PC-3 (cell line): Measurements from ENCODE around the gene KRTDAP. TPM values are rescaled to one million over a fixed set of nuclear protein-coding genes. Genes with fewer than 3 reads are reported as not detected.

Experiments
- ATAC-seq: fragments of 200-7000 bp; cut with Tn5 transposase; 2 replicates; pipeline ENCODE4 v1.9.1; 2020; ENCODE audit warnings: mild to moderate bottlenecking, moderate library complexity
- BruUV-seq: library from RNA; stranded (reverse); fragments of 400-500 nt; replicated peaks from 2 replicates; lab custom pipeline; 2021; lab: Mats Ljungman, UMichigan
- CTCF ChIA-PET: fragments of 300-600 bp; sonication (Branson Sonifier 250); formaldehyde crosslinking; loops from one replicate; lab custom pipeline; 2022; ENCODE audit warnings: antibody characterized with exemption; lab: Charles Lee
- POLR2A ChIA-PET: fragments of 300-600 bp; sonication (Branson Sonifier 250); formaldehyde crosslinking; loops from one replicate; lab custom pipeline; 2022; ENCODE audit warnings: antibody characterized with exemption; ENCODE audit not compliant: unreplicated experiment; lab: Charles Lee
- DNase-seq: peaks from one replicate; pipeline ENCODE4 v3.0.0-alpha.2; 2015
- H2AFZ ChIP-seq: fragments of 300-600 bp; sonication (generic); 2 replicates; pipeline ENCODE4 v1.6.0; 2016; ENCODE audit warnings: antibody characterized with exemption, low read length
- H3F3A ChIP-seq: fragments of 300-600 bp; sonication (generic); one replicate; pipeline ENCODE4 v1.6.0; 2017; ENCODE audit warnings: antibody characterized with exemption, low read length, control low read depth, mild to moderate bottlenecking; ENCODE audit not compliant: unreplicated experiment
- H3K27ac ChIP-seq: fragments of 300-600 bp; sonication (generic); 2 replicates; pipeline ENCODE4 v1.5.1; 2016; ENCODE audit warnings: mild to moderate bottlenecking, low read length
- H3K27me3 ChIP-seq: fragments of 300-600 bp; sonication (generic); 2 replicates; pipeline ENCODE4 v1.6.1; 2016; ENCODE audit warnings: low read length, mixed read lengths
- H3K36me3 ChIP-seq: fragments of 300-600 bp; sonication (generic); 2 replicates; pipeline ENCODE4 v1.6.1; 2016; ENCODE audit warnings: low read depth, mixed run types, low read length, mixed read lengths
- H3K4me1 ChIP-seq: fragments of 300-600 bp; sonication (generic); 2 replicates; pipeline ENCODE4 v1.5.1; 2016; ENCODE audit warnings: low read length; ENCODE audit not compliant: insufficient read depth
- H3K4me2 ChIP-seq: fragments of 300-600 bp; sonication (generic); 2 replicates; pipeline ENCODE4 v1.6.0; 2016; ENCODE audit warnings: low read length
- H3K4me3 ChIP-seq: fragments of 300-600 bp; sonication (generic); 2 replicates; pipeline ENCODE4 v1.5.1; 2016; ENCODE audit warnings: mild to moderate bottlenecking, low read length, mixed read lengths
- H3K79me2 ChIP-seq: fragments of 300-600 bp; sonication (generic); 2 replicates; pipeline ENCODE4 v1.6.1; 2017; ENCODE audit warnings: low read length, mixed read lengths
- H3K9ac ChIP-seq: fragments of 300-600 bp; sonication (generic); 2 replicates; pipeline ENCODE4 v1.6.0; 2016; ENCODE audit warnings: mild to moderate bottlenecking, low read length
- H3K9me2 ChIP-seq: fragments of 300-600 bp; sonication (generic); replicated peaks from 2 replicates; pipeline ENCODE4 v1.6.1; 2016; ENCODE audit warnings: mixed run types, low read length, mixed read lengths
- H3K9me3 ChIP-seq: fragments of 300-600 bp; sonication (generic); 2 replicates; pipeline ENCODE4 v1.6.1; 2016; ENCODE audit warnings: low read length, mixed read lengths
- H4K20me1 ChIP-seq: fragments of 300-600 bp; sonication (generic); 2 replicates; pipeline ENCODE4 v1.6.1; 2016; ENCODE audit warnings: low read length, mixed read lengths
- CTCF ChIP-seq: fragments of 300-600 bp; sonication (generic); conservative IDR thresholded peaks from 2 replicates; pipeline ENCODE4 v1.5.1; 2017; ENCODE audit warnings: antibody characterized with exemption, low read depth, mild to moderate bottlenecking, low read length
- EZH2 ChIP-seq: fragments of 300-600 bp; sonication (generic); IDR thresholded peaks from one replicate; pipeline ENCODE4 v1.6.1; 2017; ENCODE audit warnings: antibody characterized with exemption, mild to moderate bottlenecking, low read length; ENCODE audit not compliant: unreplicated experiment
- EZH2phosphoT487 ChIP-seq: fragments of 300-600 bp; sonication (generic); IDR thresholded peaks from 2 replicates; pipeline ENCODE4 v1.6.1; 2018; ENCODE audit warnings: mild to moderate bottlenecking, antibody characterized with exemption, low read length, borderline replicate concordance
- intact Hi-C: fragments of 100-400 bp; cut with micrococcal nuclease; formaldehyde crosslinking; loops from 2 replicates; pipeline ENCODE4 v1.9.0; 2023
- total RNA-seq: library from RNA; depleted of rRNA; stranded (reverse); fragments of >200 nt; gene quantifications from 2 replicates; pipeline ENCODE4 v1.2.3, GENCODE V29; 2014

KRTDAP gene
- total RNA-seq, 1 experiment from 2014 or later, result not detected

GRCh38 chr19:35495107-35496064 lies 5.1 kb upstream of the KRTDAP start:
- Histone ChIP-seq H3K27ac (no peak overlapping the region), H3K4me2 (peak overlapping the region; percentile 64), H4K20me1 (no peaks in the 10 kb centered on the region), H3K9me3 (no peaks in the 10 kb centered on the region), H3K27me3 (no peaks in the 10 kb centered on the region), H3K4me1 (no peaks in the 10 kb centered on the region), H3K36me3 (no peaks in the 10 kb centered on the region), H3F3A (no peaks in the 10 kb centered on the region), H3K79me2 (no peaks in the 10 kb centered on the region), H3K4me3 (peak overlapping the region; percentile 16; the same call in 1 of the 2 replicates), H3K9me2 (no peaks in the 10 kb centered on the region), H2AFZ (peak overlapping the region; percentile 64), H3K9ac (no peak overlapping the region)
- peak; percentile 64 for DNase-seq
- BruUV-seq, result no TSS peak
- TF ChIP-seq EZH2phosphoT487 (no peak), CTCF (peak; percentile 79)
- CTCF ChIA-PET, result interaction anchor here (0.6 kb wide), 2 partner anchors 142 to 148 kb away, joined by 5 read pairs; no protein-coding TSS in a partner anchor
- intact Hi-C loops, result no loop called here
- POLR2A ChIA-PET, result no interaction called here
- ATAC-seq, result peak; percentile 88

DNA sequence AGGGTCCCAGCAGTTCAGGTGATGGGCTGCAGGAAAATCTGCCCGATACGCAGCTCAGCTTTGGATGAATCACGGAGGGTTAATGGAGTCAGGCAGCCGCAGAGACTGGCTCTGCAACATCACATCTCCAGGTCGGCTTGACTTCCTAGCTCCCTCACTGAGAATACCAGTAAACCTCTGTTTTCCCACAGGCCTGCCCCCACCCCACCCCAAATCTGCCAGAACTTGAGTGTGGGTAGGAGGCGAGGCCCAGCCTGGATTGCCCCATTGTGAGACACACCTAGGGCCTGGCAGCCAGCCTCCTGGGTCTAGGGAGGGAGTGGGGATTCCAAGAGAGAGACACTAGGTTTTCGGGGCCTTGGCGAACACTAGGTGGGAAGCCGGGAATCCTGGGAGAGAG lies 3.7 kb upstream of the KRTDAP start:
- Histone ChIP-seq H3K9me3 (no peaks in the 10 kb centered on the region), H2AFZ (no peak overlapping the region), H3K9ac (no peak overlapping the region), H4K20me1 (no peaks in the 10 kb centered on the region), H3K4me1 (no peaks in the 10 kb centered on the region), H3K79me2 (no peaks in the 10 kb centered on the region), H3K27me3 (no peaks in the 10 kb centered on the region), H3K9me2 (no peaks in the 10 kb centered on the region), H3F3A (no peaks in the 10 kb centered on the region), H3K4me3 (no peak overlapping the region), H3K36me3 (no peaks in the 10 kb centered on the region), H3K4me2 (no peak overlapping the region), H3K27ac (no peak overlapping the region)
- no TSS peak for BruUV-seq
- intact Hi-C loops, result no loop called here
- TF ChIP-seq EZH2 (no peak), EZH2phosphoT487 (no peak), CTCF (no peak)
- ATAC-seq, result no peak
- POLR2A ChIA-PET, result no interaction called here
- CTCF ChIA-PET, result interaction anchor here (1.0 kb wide), 1 partner anchor 140 kb away, joined by 3 read pairs; no protein-coding TSS in a partner anchor
- DNase-seq, result no peak
